NCI-H82 (cell line): ENCODE measurements around the gene ZC3H6.
"Not testable (repeated sequence)": the region's sequence is repeated elsewhere in the genome, so short reads cannot be mapped to it uniquely, and the experiment has no call there.

Source experiments
- DNase-seq: peaks from one replicate; lab custom pipeline; 2025; lab: John Stamatoyannopoulos, UW

ZC3H6 gene

DNA sequence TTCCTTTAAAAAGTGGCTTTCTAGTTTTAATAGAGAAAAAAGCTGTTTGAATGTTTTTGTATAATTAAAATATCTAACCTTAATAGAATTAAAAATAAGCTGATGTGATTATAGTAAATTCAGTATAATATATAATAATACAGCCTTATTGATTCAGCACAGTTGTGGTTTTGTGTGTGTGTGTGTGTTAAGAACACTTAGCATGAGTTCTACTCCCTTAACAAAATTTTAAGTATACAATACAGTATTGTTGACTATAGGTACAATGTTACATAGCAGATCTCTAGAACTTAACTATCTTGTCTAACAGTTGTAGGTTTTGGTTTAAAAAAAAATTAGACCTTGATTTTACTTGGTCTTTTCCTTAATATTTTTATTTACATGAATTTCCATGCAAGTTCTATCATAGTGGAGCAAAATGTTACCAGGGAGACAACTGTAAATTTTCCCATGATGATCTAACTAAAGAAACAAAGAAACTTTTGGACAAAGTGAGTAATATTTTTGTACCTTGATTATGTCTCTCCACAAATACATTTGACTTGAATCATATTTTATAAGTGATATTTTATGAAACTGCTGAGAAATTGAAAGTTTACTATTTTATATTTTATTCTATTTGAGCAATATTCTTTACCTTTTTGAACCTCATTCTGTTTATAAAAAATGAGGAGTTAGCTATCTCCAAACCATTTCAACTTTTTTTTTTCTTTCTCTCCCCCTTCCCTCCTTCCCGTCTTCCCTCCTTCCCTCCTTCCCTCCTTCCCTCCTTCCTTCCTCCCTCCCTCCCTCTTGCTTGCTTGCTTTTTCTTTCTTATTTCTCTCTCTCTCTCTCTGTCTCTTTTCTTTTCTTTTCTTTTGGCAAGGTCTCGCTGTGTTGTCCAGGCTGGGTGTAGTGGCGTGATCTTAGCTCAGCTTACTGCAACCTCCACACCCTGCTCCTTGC is 46.3 kb downstream of the ZC3H6 start:
- DNase-seq = no peak

GRCh38 chr2:112322919-112323318 is 47.5 kb downstream of the ZC3H6 start:
- no peak for DNase-seq

DNA sequence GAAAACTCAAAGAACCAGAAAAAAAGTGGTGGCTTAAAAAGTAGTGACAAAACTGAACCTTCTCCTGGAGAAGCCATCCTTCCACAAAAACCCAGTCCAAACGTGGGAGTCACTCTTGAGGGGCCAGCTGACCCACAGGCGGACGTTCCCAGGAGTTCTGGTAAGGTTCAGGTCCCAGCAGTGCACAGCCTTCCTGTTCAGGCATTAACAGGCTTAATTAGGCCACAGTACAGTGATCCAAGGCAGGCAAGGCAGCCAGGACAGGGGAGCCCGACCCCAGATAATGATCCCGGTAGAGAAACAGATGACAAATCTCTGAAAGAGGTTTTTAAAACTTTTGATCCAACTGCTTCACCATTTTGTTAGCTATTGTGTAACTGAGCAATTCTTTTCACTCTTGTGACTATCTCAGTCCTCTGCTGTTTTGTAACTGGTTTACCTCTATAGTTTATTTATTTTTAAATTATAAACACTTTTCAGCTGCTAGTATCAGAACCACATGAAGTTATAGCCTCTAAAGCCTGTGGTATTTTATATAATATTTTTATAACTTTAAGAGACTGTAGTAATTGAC is 56.8 kb downstream of the ZC3H6 start:
- DNase-seq = no peak

DNA sequence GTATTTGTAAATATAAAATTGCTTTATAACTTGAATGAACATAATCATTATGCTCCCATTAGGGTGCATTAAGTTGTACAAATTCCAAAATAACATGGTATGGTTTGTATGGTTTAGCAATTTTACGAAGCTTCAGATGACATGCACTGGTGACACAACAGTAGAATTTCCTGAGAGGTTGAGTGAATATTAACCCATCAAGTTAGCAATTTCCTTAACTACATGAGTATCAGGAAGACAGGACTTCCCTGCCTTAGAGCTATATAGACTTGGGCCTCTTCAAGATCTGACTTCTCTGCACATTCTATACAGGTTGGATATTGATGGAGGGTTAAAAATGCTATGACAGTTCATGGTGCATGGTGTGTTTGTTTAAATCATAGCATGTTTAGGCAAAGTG is 60.2 kb downstream of the ZC3H6 start:
- no peak for DNase-seq

DNA sequence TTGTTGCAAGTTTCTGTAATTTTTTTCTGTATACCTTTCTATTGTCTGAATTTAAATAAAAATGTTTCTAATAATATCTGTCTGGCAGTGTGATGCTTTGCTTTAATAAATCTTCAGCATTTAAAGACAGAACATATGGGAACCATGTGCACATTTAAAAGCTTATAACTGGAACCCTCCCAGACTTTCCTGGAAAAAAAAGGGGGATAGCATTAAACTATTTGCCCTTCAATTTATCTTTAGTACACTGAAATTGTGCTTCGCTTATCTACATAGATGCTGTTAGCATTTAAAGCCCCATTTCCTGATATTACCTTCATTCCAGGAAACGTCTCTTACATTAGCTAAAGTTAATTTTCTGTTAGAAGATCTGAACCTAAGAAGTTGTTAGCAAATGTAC is 64.6 kb downstream of the ZC3H6 start:
- DNase-seq = no peak

GRCh38 chr2:112340475-112341267 is 65.3 kb downstream of the ZC3H6 start:
- DNase-seq = no peak

DNA sequence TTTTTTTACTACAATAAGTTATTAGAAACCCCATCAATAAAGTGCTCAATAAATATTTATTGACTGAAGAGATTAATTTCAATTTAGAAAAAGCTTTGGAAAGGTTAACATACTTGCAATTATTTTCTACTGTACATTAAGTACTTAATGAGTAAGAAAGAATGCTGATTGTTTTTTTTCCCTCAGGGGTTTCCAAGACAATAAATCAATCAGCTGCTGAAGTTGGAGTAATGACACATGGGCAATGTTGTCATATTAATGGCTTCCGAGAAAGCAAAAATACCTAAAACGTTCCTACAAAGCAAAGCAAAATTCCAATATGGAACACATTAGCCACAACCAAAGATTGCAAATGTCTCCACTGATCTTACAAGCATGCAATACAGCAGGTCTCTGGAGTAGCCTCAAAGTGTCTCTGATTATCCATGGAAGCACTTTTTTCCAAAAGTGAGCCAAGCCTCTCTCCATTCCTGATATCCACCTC is 66.7 kb downstream of the ZC3H6 start:
- DNase-seq = no peak

- no peak for DNase-seq
These were observed 68.6 kb downstream of the ZC3H6 start for GRCh38 chr2:112343827-112344585.

DNA sequence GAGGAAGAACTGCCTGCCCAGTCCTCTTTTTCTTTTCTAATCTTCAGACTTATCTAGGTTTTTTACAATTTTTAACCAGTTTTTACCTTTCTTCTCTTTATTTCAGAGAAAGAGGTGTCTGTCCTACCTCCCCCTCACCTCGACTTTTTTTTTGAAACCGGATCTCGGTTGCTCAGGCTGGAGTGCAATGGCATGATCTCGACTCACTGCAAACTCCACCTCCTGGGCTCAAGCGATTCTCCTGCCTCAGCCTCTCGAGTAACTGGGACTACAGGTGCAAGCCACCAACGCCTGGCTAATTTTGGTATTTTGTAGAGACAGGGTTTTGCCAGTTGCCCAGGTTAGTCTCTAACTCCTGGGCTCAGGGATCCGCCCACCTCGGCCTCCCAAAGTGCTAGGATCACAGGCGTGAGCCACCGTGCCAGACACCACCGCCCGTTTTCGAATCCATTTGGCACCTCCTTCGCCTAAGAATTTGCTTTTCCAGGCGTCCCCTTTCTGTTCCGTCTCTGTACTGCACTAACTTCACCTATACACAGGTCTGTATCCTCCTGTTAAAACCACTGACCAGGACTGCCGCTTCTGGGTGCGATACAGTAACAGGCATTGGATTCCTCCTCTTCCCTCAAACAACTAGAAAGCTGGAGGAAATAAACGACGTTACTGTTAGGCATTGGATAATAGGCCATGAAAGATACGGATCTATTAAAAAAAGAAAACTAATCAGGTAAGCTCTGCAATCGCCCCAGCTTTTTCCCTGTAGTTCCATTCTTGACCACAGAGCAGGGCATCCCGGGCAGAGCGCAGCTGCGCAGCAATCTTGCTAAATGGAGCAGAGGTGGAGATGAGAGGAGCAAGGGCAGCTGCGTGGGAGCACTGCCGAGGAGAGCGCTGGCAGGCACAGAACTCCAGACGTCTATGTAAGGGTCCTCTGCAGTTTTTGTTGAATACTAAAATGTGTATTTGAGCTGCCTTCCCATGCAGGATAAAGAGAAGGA is 69.9 kb downstream of the ZC3H6 start:
- DNase-seq = peak; percentile 26

- not testable (repeated sequence) for DNase-seq
These were observed 76.9 kb downstream of the ZC3H6 start for GRCh38 chr2:112352292-112352691.

DNA sequence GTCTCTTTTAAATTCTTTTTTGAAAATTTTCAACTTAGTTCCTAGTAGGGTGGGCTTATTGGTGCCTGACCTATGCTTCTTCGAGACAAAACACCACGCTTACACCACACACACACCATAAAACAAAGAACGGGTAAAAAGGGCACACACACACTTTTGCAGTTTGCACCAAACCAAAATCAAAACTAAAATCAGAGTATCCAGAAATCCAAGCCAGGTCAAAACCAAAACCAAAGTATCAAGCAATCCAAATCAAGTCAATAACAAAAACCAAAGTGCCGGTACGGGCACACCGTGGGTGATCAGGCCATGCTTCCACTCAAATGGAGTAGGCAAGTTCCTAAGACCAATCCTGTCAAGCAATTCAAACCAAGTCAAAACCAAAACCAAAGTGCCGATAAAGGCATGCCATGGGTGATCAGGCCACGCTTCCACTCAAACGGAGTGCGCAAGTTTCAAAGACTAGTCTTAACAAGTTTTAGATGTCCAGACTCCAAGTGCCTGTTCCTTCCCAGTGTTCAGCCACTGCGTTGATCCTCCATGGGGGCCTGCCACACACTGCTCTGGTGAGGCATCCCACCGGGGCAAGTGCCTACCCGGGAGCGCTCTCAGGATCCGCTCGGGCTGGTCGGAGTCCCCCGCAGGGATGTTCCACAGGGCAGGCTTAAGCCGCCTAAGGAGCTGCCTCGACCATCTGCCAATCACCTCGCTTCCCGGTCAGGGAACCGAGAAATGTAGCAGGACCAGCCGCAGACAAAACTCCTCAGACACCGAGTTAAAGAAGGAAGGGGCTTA is 77.6 kb downstream of the ZC3H6 start:
- DNase-seq = not testable (repeated sequence)

DNA sequence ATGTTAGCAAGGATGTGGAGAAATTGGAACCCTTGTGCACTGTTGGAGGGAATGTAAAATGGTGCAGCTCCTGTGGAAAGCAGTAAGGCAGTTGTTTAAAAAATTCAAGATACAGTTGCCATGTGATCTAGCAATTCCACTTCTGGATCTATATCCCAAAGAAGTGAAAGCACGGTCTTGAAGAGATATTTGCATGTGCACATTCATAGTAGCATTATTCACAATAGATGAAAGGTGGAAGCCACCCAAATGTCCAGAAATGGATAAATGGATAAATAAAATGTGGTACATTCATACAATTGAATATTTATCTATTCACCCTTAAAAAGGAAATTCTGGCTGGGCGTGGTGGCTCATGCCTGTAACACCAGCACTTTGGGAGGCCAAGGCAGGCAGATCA is 78.9 kb downstream of the ZC3H6 start:
- not testable (repeated sequence) for DNase-seq

DNA sequence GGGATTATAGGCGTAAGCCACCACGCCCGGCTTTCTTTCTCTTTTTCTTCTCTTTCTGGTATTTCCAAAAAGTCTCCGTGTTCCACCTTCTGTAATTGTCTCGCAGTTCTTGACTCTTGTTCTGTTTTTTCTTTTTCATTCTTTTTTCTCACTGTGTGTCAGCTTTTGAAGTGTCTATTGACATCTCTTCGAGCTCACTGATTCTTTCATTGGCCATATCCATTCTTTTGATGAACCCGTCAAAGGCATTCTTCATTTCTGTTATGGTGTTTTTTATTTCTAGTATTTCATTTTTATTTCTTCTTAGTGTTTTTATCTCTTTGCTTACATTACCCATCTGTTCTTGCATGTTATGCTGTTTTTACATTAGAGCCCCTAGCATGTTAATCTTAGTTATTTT is 84.7 kb downstream of the ZC3H6 start:
- not testable (repeated sequence) for DNase-seq
